HG03159 (cell line): ENCODE measurements around the gene LENEP.

ENCODE experiments used
- ATAC-seq: cut with Tn5 transposase; IDR thresholded peaks from one replicate; pipeline ENCODE4 v1.9.1; 2021; ENCODE audit warnings: mild to moderate bottlenecking, moderate library complexity; ENCODE audit not compliant: unreplicated experiment

LENEP gene

GRCh38 chr1:155009742-155010141 is 16.4 kb downstream of the LENEP start:
- no peak for ATAC-seq

- no peak for ATAC-seq
Observed at GRCh38 chr1:155010211-155010918, 17.0 kb downstream of the LENEP start.

- no peak for ATAC-seq
Observed at GRCh38 chr1:155011004-155011416, 17.6 kb downstream of the LENEP start.

- no peak for ATAC-seq
Observed at GRCh38 chr1:155011437-155012025, 18.1 kb downstream of the LENEP start.

GRCh38 chr1:155012026-155012546 is 18.7 kb downstream of the LENEP start:
- ATAC-seq = no peak

- no peak for ATAC-seq
Observed at GRCh38 chr1:155012776-155013602, 19.6 kb downstream of the LENEP start.

GRCh38 chr1:155013632-155014031 is 20.2 kb downstream of the LENEP start:
- ATAC-seq = no peak

DNA sequence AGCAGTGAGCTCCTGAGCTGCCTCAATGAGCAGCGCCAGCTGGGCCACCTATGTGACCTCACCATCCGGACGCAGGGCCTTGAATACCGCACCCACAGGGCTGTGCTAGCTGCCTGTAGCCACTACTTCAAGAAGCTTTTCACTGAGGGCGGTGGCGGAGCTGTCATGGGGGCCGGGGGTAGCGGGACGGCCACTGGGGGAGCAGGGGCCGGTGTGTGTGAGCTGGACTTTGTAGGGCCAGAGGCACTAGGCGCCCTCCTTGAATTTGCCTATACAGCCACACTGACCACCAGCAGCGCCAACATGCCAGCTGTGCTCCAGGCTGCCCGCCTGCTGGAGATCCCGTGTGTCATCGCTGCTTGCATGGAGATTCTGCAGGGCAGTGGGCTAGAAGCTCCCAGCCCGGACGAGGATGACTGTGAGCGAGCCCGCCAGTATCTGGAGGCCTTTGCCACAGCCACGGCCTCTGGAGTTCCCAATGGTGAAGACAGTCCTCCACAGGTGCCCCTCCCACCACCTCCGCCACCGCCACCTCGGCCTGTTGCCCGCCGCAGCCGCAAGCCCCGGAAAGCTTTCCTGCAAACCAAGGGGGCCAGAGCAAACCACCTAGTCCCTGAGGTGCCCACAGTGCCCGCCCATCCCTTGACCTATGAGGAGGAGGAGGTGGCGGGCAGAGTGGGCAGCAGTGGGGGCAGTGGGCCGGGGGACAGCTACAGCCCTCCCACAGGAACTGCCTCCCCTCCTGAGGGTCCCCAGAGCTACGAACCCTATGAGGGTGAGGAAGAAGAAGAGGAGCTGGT is 21.5 kb downstream of the LENEP start:
- no peak for ATAC-seq

DNA sequence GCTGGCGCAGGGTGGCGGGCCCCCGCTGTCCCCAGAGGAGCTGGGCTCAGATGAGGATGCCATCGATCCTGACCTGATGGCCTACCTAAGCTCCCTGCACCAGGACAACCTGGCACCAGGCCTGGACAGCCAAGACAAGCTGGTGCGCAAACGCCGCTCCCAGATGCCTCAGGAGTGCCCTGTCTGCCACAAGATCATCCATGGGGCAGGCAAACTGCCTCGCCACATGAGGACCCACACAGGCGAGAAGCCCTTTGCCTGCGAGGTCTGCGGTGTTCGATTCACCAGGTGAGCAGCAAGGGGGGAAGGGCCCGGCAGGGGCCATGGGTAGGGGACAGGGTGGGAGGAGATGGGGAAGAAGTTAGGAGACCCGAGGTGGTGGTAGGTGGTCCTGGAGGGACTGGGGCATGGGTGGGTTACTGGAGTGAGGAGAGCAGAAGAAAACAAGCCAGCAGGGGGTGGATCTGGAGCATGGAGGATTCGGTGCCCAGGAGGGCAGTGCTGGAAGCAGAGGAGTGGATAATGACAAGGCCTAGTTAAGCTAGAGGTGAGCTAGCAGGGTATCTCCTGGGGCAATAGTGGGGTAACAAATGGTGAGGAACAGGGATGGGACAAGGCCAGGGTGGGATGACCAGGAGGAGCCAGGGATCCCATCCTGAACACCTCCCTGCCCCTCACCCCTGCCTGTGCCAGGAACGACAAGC is 22.3 kb downstream of the LENEP start:
- ATAC-seq = no peak

DNA sequence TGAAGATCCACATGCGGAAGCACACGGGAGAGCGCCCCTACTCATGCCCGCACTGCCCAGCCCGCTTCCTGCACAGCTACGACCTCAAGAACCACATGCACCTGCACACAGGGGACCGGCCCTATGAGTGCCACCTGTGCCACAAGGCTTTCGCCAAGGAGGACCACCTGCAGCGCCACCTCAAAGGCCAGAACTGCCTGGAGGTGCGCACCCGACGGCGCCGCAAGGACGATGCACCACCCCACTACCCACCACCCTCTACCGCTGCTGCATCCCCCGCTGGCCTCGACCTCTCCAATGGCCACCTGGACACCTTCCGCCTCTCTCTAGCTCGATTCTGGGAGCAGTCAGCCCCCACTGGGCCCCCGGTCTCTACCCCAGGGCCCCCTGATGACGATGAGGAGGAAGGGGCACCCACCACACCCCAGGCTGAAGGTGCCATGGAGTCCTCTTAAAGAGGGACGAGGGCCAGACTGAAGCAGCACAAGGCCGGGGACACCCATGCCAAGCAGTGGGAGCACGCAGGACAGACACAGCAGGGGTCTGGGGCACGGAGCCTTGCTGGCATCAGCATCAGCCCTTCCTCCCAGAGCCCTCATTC is 22.9 kb downstream of the LENEP start:
- ATAC-seq = no peak

GRCh38 chr1:155017041-155017945 is 23.9 kb downstream of the LENEP start:
- peak; percentile 70 for ATAC-seq

DNA sequence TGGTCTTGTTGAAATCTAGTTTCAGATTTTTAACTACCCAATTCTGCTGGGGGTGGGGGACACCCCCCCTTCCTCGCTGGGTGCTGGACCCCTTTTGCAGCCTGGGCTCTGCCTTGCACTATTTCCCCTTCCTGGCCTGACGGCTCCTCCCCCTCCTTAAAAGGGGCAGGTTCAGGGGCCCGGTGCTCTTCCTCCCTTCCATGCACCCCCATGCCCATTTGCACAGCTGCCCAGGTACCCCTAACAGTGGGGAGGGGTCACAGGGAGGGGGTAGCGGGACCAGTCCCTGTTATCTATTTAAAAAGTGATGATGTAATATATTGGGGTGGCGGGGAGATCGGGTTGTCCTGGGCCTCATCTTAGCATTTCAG is 24.5 kb downstream of the LENEP start:
- ATAC-seq = peak; percentile 8

DNA sequence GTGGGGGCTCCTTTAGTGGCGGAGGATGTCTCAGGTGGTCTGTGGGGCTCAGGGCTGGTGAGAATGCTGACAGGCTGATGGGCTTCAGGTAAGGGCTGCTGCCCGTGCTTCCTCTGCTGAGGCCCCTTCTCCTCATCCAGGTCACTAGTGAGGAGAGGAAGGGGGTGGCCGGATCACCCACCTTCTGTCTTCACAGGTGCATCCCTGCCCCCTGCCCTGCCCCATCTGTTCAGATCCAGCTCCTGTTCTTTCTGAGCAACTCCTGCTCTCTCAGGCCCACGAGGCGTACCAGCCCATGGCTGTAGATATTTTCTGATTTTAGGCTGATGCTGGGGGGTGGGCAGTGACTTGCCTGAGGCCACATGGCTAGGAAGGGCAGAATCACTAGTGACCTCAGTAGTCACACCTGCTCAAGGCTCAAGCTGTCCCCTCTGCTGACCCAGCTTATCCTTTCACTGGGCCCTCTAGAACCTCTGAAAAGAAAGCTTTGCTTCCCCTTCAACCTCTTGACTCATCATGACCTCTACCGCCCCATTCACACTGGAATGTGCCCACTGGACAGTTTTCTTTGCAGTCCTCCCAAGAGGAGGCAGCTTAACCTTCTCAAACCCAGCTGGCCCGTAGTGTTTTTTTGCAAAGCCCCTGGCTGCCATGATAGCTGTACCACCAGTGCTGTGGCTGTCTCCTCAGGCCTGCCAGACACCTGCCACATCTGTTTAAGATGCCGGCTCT is 25.4 kb downstream of the LENEP start:
- ATAC-seq = no peak

GRCh38 chr1:155019377-155020245 is 26.2 kb downstream of the LENEP start:
- no peak for ATAC-seq

GRCh38 chr1:155022136-155022926 is 28.9 kb downstream of the LENEP start:
- ATAC-seq = no peak

DNA sequence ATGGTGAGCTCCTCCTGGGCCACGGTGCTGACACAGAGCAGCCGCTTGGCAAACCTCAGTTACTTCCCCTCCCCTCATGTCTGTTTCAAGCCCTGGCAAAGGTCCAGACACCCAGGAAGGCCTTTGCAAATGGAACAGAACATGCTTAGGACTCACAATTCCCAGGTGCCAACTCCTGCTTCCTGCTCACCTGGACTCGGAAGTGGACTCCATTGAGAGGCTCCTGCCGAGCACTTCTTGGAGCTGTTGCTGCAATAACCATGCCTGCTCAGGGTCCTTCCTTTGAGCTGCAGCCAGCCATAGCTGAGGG is 29.5 kb downstream of the LENEP start:
- no peak for ATAC-seq

DNA sequence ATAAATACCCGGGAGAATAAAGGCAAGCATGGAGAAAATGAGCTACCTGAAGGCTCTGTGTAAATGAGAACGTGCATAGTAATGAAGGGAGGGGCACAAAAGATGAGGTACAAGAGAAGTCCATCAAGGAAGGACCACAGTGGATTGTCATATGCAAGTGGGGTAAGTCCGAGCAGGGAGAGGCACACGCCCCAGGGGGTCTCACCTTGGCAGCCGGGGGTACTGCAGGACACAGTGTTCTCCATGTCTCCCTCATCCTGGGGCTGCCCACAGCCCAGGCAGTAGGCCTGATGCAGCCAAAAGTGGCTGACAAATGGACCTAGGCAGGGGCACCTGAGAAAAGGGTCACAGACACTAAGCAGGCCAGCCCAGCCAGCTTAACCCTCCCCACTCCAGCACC is 30.2 kb downstream of the LENEP start:
- no peak for ATAC-seq
